ENCODE data around the gene NHERF1. TPM values are rescaled to one million over a fixed set of nuclear protein-coding genes. Genes with fewer than 3 reads are reported as not detected.
A peak's percentile ranks its signal among the peaks of the same experiment; 100 is the strongest.

NHERF1 gene
- total and polyA plus RNA-seq, 2 of the 13 experiments (the other 11 are each of a cell fraction or from before 2014, with no cell fraction given): 169 to 269 TPM

DNA sequence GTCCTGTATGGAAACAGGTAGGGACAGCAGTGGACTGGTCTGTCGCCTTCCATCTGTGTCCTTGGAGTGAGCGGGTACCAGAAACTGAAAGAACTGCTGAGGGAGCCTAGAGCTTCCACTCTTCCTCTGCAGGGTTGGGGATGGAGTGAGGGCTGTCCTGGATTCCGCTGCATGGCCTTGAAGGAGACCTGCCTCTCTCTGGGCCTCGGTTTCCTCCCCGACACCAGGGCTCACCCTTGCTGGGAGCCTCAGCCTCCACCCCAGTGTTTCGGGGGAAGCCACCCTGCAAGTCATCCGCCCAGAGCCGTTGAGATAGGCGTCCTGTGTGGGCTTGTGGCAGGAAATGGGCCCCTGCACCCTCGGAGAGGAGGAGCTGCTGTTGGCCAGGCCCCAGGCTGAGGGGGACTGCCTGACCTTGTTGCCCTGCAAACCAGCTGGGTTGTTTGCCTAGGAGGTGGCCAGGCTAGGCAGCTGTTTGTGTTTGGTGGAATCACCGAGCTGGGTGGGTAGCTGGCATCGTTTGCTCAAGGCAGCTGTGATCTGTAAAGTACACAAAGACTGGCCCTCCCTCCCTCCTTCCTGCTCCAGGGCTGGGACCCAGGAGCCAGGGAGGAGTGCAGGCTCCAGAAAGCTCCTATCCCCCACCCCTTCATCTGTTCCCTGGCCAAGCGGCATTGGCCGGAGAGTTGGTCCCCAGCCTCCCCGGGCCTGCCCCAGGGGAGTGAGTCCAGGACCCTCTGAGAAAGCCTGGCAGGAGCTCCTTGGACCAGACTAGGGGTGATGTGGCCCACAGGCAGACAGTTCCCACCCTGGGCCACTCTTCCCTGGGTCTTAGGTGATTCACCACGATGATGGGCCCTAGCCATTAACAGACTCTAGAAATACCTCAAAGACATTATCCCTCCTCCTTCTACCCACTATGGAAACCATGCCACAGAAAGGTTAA is 10.1 kb upstream of the NHERF1 start (continued):
- TF ChIP-seq, protein P1, sequence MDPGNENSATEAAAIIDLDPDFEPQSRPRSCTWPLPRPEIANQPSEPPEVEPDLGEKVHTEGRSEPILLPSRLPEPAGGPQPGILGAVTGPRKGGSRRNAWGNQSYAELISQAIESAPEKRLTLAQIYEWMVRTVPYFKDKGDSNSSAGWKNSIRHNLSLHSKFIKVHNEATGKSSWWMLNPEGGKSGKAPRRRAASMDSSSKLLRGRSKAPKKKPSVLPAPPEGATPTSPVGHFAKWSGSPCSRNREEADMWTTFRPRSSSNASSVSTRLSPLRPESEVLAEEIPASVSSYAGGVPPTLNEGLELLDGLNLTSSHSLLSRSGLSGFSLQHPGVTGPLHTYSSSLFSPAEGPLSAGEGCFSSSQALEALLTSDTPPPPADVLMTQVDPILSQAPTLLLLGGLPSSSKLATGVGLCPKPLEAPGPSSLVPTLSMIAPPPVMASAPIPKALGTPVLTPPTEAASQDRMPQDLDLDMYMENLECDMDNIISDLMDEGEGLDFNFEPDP (CRISPR knock-in tag; conservative IDR thresholded peaks at IDR 0.05): no peak
- TF ChIP-seq ZNF547 (CRISPR knock-in tag; IDR thresholded peaks at IDR 0.05): no peak
- TF ChIP-seq NR2F6 (IDR thresholded peaks at IDR 0.05): peak; percentile 91
- TF ChIP-seq NR2F6 (CRISPR knock-in tag; IDR thresholded peaks at IDR 0.05): peak; percentile 95
- TF ChIP-seq NFE2L1 (CRISPR knock-in tag; IDR thresholded peaks at IDR 0.05; ENCODE audit: borderline replicate concordance): 0 out of 2 replicates have a peak, but pooled peaks have one; percentile 45
- TF ChIP-seq, protein P2, sequence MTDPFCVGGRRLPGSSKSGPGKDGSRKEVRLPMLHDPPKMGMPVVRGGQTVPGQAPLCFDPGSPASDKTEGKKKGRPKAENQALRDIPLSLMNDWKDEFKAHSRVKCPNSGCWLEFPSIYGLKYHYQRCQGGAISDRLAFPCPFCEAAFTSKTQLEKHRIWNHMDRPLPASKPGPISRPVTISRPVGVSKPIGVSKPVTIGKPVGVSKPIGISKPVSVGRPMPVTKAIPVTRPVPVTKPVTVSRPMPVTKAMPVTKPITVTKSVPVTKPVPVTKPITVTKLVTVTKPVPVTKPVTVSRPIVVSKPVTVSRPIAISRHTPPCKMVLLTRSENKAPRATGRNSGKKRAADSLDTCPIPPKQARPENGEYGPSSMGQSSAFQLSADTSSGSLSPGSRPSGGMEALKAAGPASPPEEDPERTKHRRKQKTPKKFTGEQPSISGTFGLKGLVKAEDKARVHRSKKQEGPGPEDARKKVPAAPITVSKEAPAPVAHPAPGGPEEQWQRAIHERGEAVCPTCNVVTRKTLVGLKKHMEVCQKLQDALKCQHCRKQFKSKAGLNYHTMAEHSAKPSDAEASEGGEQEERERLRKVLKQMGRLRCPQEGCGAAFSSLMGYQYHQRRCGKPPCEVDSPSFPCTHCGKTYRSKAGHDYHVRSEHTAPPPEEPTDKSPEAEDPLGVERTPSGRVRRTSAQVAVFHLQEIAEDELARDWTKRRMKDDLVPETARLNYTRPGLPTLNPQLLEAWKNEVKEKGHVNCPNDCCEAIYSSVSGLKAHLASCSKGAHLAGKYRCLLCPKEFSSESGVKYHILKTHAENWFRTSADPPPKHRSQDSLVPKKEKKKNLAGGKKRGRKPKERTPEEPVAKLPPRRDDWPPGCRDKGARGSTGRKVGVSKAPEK (CRISPR knock-in tag; IDR thresholded peaks at IDR 0.05; ENCODE audit: borderline replicate concordance): no peak
- no peak for TF ChIP-seq PLRG1 (conservative IDR thresholded peaks at IDR 0.05)
- no peak for TF ChIP-seq ZNF563 (CRISPR knock-in tag; IDR thresholded peaks at IDR 0.05)
- TF ChIP-seq CEBPB (IDR thresholded peaks at IDR 0.05; ENCODE audit: borderline replicate concordance, low read depth, low read length): no peak
- no peak for TF ChIP-seq ZC3H4 (CRISPR knock-in tag; IDR thresholded peaks at IDR 0.05; ENCODE audit: borderline replicate concordance)
- TF ChIP-seq GZF1 (CRISPR knock-in tag; IDR thresholded peaks at IDR 0.05): no peak
- TF ChIP-seq LCORL (IDR thresholded peaks at IDR 0.05): no peak
- TF ChIP-seq LCORL (CRISPR knock-in tag; IDR thresholded peaks at IDR 0.05): peak; percentile 81
- TF ChIP-seq ZNF598 (CRISPR knock-in tag; IDR thresholded peaks at IDR 0.05; ENCODE audit: borderline replicate concordance): no peak
- no peak for TF ChIP-seq ATF6 (CRISPR knock-in tag; conservative IDR thresholded peaks at IDR 0.05)
- TF ChIP-seq FLYWCH1 (CRISPR knock-in tag; IDR thresholded peaks at IDR 0.05): no peak
- TF ChIP-seq, protein P3, sequence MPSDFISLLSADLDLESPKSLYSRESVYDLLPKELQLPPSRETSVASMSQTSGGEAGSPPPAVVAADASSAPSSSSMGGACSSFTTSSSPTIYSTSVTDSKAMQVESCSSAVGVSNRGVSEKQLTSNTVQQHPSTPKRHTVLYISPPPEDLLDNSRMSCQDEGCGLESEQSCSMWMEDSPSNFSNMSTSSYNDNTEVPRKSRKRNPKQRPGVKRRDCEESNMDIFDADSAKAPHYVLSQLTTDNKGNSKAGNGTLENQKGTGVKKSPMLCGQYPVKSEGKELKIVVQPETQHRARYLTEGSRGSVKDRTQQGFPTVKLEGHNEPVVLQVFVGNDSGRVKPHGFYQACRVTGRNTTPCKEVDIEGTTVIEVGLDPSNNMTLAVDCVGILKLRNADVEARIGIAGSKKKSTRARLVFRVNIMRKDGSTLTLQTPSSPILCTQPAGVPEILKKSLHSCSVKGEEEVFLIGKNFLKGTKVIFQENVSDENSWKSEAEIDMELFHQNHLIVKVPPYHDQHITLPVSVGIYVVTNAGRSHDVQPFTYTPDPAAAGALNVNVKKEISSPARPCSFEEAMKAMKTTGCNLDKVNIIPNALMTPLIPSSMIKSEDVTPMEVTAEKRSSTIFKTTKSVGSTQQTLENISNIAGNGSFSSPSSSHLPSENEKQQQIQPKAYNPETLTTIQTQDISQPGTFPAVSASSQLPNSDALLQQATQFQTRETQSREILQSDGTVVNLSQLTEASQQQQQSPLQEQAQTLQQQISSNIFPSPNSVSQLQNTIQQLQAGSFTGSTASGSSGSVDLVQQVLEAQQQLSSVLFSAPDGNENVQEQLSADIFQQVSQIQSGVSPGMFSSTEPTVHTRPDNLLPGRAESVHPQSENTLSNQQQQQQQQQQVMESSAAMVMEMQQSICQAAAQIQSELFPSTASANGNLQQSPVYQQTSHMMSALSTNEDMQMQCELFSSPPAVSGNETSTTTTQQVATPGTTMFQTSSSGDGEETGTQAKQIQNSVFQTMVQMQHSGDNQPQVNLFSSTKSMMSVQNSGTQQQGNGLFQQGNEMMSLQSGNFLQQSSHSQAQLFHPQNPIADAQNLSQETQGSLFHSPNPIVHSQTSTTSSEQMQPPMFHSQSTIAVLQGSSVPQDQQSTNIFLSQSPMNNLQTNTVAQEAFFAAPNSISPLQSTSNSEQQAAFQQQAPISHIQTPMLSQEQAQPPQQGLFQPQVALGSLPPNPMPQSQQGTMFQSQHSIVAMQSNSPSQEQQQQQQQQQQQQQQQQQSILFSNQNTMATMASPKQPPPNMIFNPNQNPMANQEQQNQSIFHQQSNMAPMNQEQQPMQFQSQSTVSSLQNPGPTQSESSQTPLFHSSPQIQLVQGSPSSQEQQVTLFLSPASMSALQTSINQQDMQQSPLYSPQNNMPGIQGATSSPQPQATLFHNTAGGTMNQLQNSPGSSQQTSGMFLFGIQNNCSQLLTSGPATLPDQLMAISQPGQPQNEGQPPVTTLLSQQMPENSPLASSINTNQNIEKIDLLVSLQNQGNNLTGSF (CRISPR knock-in tag; IDR thresholded peaks at IDR 0.05): no peak
- peak; percentile 45; the same call in 1 of the 2 replicates for TF ChIP-seq PITX1 (CRISPR knock-in tag; IDR thresholded peaks at IDR 0.05)
